Keratinocyte (primary cell): ENCODE results near the gene TNFRSF4.

ENCODE experiments used
- EZH2 ChIP-seq: IDR thresholded peaks from one replicate; pipeline ENCODE4 v1.6.1; 2012; ENCODE audit warnings: inconsistent platforms, mild to moderate bottlenecking, low read length, moderate library complexity
- TF ChIP-seq, protein P1 (sequence below), 3 experiments: IDR thresholded peaks in 1 of 3; conservative IDR thresholded peaks in 1 of 3; optimal IDR thresholded peaks in 1 of 3; 2 replicates in 2 of 3; 3 replicates in 1 of 3; pipeline versions ENCODE3 to v1.5.1; 2011; ENCODE audit warnings: low read length in 3 of 3, mild to moderate bottlenecking in 3 of 3, moderate library complexity in 2 of 3, control low read depth in 1 of 3, inconsistent platforms in 1 of 3; ENCODE audit not compliant: insufficient read depth in 2 of 3; ENCODE audit errors: extremely low read depth in 1 of 3

DNA sequence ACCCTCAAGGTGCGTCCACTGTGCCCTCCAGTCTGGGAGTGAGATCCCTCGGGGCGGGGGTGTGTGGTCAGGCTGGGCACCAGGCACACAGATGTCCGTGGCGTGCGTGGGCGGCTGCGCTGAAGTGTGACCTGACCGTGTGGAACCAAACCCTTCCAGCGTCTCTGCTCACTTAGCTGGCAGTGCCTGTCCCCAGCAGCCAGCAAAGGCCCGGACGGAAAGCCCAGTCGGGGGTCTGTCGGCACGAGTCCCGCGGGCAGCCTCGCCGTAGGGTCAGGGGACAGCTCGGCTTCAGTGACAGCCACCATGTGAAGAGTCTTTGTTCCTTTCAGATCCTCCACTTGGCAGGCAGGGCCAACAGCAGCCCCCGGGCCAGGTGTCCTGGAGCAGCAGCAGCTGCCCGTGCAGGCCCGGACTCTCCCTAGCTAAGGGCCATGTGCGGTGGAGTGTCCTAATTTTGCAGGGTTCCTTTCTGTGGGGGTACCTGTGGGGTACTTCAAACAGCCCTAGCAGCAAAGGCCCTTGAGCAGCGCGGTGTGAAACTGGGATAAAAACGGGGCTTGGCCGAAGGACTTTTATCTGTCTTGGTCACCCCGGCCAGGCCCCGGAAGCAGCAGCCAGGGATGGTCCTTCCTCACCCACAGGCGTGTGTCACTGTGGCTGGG, 28.7 kb downstream of the TNFRSF4 start:
- TF ChIP-seq, protein P1, sequence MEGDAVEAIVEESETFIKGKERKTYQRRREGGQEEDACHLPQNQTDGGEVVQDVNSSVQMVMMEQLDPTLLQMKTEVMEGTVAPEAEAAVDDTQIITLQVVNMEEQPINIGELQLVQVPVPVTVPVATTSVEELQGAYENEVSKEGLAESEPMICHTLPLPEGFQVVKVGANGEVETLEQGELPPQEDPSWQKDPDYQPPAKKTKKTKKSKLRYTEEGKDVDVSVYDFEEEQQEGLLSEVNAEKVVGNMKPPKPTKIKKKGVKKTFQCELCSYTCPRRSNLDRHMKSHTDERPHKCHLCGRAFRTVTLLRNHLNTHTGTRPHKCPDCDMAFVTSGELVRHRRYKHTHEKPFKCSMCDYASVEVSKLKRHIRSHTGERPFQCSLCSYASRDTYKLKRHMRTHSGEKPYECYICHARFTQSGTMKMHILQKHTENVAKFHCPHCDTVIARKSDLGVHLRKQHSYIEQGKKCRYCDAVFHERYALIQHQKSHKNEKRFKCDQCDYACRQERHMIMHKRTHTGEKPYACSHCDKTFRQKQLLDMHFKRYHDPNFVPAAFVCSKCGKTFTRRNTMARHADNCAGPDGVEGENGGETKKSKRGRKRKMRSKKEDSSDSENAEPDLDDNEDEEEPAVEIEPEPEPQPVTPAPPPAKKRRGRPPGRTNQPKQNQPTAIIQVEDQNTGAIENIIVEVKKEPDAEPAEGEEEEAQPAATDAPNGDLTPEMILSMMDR (optimal IDR thresholded peaks at IDR 0.05 in 1 of 3, IDR thresholded peaks at IDR 0.05 in 1 of 3, conservative IDR thresholded peaks at IDR 0.05 in 1 of 3; ENCODE audit: extremely low read depth in 1 of 3, insufficient read depth in 2 of 3, low read length in 3 of 3) = no peak
- TF ChIP-seq EZH2 = no peak
